Raji (cell line): ENCODE results near the gene SLCO1B1.

Source experiments
- POLR2A ChIP-seq: IDR thresholded peaks from 2 replicates; pipeline ENCODE4 v1.6.1; 2011; ENCODE audit warnings: low read depth, low read length, control low read depth; ENCODE audit not compliant: insufficient read depth

The SLCO1B1 gene, protein sequence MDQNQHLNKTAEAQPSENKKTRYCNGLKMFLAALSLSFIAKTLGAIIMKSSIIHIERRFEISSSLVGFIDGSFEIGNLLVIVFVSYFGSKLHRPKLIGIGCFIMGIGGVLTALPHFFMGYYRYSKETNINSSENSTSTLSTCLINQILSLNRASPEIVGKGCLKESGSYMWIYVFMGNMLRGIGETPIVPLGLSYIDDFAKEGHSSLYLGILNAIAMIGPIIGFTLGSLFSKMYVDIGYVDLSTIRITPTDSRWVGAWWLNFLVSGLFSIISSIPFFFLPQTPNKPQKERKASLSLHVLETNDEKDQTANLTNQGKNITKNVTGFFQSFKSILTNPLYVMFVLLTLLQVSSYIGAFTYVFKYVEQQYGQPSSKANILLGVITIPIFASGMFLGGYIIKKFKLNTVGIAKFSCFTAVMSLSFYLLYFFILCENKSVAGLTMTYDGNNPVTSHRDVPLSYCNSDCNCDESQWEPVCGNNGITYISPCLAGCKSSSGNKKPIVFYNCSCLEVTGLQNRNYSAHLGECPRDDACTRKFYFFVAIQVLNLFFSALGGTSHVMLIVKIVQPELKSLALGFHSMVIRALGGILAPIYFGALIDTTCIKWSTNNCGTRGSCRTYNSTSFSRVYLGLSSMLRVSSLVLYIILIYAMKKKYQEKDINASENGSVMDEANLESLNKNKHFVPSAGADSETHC

GRCh38 chr12:21130998-21131397 lies at the start of gene SLCO1B1:
TSS of gene SLCO1B1 (plus strand) at chr12:21131194. CDS start at chr12:21141575, 10,381 bp downstream.
- no peak for TF ChIP-seq POLR2A

DNA sequence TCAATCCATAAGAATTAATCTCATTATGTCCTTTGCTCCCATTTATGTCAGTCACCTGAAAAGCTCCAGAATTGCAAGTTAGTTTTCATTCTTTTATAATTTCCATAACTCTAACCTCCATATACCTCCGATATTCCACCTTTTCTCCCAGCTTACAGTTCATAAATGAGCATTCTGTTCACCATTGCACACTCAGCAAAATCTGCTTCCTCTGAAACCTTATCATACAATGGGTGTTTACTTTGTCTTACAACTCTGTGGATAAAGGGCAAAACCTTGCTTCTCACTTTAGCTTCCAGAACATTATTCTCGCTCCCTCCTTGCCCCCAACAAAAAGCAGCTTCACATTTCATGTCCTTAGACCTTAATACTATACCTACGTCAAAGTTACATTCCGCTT lies 19.3 kb upstream of the SLCO1B1 start:
- no peak for TF ChIP-seq POLR2A

DNA sequence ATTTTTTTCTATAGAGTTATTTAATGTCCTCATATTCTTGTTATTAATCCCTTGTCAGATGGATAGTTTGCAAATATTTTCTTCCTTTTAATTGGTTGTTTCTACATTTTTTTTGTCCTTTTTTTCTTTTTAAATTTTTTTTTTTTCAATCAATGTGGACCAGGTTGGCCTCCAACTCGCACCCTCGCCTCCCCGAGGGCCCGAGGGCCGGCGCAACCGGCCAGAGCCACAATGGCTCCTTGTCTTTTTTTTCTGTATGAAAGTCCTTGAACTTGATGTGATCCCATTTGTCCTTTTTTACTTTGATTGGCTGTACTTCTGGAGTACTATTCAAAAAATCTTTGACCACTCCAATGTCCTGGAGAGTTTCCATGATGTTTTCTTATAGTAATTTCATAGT lies 17.7 kb upstream of the SLCO1B1 start:
- TF ChIP-seq POLR2A: no peak

DNA sequence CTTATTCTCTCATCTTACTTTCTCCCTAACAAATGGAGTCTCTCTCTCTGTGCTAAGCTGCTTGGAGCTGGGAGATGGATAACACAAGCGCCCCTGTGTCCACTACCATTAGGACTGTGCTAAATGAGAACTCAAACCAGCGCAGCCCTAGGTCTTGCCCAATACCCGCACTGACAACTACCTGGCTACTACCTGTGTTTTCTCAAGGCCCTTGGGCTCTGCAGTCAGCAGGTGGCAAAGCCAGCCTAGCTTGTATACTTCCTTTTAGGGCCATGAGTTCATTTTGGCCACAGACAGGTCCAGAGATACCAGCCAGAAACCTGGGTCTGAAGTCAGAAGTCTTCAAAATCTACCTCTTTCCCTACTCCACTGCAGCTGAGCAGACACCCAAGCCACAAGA lies 13.0 kb upstream of the SLCO1B1 start:
- TF ChIP-seq POLR2A: no peak

DNA sequence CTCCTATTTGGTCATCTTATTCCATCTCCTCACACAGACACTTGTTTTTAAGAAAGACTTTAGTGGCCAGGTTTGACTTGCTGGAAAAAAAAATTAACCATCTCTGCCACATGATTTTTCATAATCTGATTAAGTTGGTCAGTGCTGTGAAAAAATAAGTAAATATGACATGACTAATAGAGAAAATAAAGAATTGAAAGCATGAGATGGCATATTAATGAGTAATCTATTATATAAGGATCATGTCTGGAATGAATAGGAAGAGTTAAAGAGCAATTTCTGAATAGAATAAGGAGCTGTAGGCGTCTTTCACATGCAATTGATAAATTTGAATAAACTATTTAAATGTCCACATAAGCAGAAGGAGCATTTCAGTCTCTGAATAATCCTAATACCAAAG lies 12.2 kb upstream of the SLCO1B1 start:
- TF ChIP-seq POLR2A: no peak

DNA sequence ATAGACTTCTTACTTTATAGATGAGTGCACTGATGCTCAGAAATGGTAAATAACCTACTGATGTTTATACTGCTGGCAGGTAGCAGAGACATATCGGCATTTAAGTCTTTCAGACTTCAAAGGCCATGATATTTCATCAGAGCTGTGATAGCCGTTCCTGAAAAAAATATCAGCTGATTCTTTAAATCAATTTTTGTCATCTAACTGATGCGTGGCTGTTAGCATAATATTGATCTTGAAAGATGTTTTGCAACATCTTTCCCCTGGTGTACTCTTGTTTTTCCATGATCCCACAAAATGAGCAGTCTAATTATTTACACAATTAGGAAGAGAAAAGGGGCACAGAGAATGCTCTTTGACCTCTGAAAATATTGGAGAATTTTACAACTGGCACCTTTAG lies 1.6 kb upstream of the SLCO1B1 start:
- TF ChIP-seq POLR2A: no peak

DNA sequence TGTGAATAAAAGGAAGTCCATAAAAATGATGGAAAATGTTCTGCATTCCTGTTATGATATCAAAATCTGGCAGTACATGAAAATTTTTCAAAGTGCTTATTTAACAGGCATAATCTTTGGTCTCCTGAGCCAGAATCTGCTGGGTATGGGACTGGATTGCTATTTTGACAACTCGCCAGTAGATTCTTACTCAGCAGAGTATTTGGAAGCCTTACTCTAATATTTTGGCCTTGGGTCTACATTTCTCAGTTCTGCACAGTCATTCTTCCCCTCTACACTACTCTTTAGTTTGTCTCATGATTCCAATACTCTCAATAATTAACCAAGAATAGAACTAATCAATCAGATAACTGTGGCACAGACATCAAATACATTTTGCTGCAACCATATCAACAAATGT lies 1.1 kb upstream of the SLCO1B1 start:
- TF ChIP-seq POLR2A: no peak

DNA sequence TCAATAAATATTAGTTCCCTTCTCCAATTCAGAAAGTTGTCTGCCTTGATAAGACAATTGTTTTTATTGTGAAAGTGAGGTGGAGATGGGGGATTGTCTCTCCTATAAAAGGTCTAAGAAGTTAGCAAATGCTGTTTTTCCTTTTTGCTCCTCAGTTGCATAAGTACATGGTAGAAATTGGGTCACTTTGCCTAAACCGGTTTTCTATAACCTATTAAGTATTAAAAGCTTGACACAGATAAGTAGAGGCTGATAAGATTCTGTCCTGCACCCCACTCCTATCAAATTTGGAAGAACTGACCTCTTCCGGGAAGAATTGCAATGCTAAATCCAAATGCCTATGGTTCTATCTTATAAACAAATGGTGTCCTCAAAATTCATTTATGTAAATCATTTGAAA lies 7.0 kb downstream of the SLCO1B1 start:
- TF ChIP-seq POLR2A: no peak

- no peak for TF ChIP-seq POLR2A
Measured at GRCh38 chr12:21144309-21144708, 13.3 kb downstream of the SLCO1B1 start.

DNA sequence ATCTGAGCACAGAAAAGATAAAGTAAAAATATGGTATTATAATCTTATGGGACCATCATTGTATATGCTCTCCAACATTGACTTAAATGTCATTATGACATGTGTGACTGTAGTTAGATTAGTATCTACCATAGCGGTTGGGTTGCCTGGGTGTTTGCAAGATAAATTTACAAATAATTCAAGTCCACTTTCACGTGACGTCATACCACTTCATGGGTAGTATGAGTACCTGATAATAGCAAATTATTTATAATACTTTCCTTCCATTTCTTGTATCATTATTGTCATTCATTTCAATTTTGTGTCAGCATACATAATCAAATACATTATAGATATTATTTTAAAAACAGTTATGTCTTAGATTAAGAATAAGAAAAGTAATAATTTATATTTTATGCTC lies 20.2 kb downstream of the SLCO1B1 start:
- no peak for TF ChIP-seq POLR2A

DNA sequence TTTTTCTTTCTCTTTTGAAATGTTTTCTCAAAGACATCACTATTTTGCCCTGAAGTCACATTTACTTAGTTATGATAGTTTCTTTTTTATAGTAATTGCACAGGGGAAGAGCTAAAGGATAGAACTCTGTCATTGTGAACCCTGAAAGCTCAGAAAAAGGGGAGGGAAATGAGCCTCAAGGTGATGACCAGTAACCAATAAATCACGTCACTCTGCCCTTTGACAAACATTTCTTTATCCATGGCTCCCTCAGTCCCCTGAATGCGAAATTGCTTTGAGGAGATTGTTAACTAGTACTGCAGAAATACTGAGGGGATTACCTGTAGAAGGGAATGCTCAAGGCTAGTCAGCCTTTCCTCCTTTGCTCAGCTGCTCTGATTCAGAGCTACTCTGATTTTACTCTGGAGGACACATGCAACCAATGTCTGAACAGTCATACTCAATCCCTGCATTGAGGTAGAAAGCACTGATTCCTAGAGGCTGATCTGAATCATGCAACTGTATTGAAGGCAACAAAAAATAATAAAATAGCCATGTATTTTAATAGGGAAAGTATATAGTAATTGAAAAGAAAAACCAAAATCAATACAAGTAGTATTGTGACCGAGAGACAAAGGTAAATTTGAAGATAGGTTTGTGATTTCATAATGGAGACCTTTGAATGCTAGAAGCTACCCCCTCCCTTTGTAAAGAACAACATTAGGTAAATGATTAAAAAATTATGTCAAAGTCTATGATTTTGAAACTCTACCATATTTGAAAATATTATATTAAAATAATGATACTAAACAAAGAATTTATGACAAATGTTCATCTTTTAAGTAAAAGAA lies 24.7 kb downstream of the SLCO1B1 start:
- TF ChIP-seq POLR2A: no peak

DNA sequence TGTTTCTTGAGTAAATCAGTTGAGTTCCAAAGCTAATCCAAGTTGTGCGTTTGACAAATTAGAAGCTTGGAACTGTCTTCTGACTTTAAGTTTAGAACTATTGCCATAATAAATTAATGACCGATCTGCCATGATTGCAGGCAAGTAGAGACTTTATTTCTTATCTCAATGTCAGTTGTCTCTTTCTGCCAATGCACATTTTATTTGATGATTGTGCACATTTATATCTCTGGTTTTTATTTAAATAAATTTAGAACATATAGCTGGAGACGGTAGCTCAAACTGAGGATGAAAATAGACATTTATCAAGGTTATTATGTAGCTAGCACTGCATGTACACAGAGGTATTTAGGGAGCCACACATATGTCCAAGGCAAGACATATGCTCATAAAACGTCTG lies 34.1 kb downstream of the SLCO1B1 start:
- TF ChIP-seq POLR2A: no peak

DNA sequence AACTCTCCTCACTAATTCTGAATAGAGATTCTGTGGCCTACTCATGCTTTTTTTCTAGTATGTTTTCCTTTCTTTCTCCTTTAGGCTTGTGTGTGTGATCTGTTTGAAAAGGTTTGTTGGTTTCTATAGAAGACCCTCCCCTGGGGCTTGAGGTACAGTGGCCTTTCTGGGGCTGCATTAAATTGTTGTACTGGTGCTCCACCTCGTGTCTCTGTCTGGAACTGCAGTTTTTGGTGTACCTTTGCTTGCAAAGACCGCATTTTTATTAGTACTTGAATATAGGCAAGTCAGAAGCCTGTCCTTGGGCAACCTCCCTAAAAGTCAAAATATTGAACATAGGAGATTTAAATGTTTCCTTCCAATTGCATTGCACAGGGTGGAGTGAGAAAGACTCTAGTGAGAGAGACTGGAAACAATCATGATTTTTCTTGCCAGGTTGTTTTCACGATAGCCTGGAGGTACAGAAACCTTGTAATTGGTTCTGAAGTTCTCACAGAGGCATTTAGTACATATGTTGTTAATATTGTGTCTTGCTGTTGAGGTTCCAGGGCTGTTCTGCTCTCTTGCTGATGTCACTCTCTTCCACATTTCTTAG lies 39.0 kb downstream of the SLCO1B1 start:
- TF ChIP-seq POLR2A: no peak

GRCh38 chr12:21172079-21172478 lies 41.1 kb downstream of the SLCO1B1 start:
- TF ChIP-seq POLR2A: no peak

GRCh38 chr12:21183721-21184275 lies 52.8 kb downstream of the SLCO1B1 start:
- TF ChIP-seq POLR2A: no peak
